Measurements from ENCODE around the gene ZNF608. TPM values are rescaled to one million over a fixed set of nuclear protein-coding genes. Genes with fewer than 3 reads are reported as not detected.

ZNF608 gene, protein sequence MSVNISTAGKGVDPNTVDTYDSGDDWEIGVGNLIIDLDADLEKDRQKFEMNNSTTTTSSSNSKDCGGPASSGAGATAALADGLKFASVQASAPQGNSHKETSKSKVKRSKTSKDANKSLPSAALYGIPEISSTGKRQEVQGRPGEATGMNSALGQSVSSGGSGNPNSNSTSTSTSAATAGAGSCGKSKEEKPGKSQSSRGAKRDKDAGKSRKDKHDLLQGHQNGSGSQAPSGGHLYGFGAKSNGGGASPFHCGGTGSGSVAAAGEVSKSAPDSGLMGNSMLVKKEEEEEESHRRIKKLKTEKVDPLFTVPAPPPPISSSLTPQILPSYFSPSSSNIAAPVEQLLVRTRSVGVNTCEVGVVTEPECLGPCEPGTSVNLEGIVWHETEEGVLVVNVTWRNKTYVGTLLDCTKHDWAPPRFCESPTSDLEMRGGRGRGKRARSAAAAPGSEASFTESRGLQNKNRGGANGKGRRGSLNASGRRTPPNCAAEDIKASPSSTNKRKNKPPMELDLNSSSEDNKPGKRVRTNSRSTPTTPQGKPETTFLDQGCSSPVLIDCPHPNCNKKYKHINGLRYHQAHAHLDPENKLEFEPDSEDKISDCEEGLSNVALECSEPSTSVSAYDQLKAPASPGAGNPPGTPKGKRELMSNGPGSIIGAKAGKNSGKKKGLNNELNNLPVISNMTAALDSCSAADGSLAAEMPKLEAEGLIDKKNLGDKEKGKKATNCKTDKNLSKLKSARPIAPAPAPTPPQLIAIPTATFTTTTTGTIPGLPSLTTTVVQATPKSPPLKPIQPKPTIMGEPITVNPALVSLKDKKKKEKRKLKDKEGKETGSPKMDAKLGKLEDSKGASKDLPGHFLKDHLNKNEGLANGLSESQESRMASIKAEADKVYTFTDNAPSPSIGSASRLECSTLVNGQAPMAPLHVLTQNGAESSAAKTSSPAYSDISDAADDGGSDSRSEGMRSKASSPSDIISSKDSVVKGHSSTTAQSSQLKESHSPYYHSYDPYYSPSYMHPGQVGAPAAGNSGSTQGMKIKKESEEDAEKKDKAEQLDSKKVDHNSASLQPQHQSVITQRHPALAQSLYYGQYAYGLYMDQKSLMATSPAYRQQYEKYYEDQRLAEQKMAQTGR (N-terminal part only)
- total RNA-seq = 18.8 TPM
- long read RNA-seq, partial matches to known transcripts = 10 of 12 reads
- long read RNA-seq, other reads (novel, unspliced or antisense) = 2 of 12 reads

GRCh38 chr5:124745928-124746915, at the start of gene ZNF608:
TSS of gene ZNF608 (minus strand) at chr5:124746639. CDS start at chr5:124744989, 1,650 bp downstream.
- no peak for DNase-seq (ENCODE audit: low spot score)

GRCh38 chr5:124795829-124796228, 49.4 kb upstream of the ZNF608 start:
- DNase-seq (ENCODE audit: low spot score) = no peak
- intact Hi-C loops (cut with DNase I) = loop anchor here (5.0 kb wide), 1 partner anchor 44 kb away; no protein-coding TSS in a partner anchor

More at GRCh38 chr5:124745928-124746915, at the start of gene ZNF608:
- intact Hi-C loops (cut with DNase I) = loop anchor here (2.0 to 10.0 kb wide), 8 partner anchors 95 to 1089 kb away; no protein-coding TSS in a partner anchor

DNA sequence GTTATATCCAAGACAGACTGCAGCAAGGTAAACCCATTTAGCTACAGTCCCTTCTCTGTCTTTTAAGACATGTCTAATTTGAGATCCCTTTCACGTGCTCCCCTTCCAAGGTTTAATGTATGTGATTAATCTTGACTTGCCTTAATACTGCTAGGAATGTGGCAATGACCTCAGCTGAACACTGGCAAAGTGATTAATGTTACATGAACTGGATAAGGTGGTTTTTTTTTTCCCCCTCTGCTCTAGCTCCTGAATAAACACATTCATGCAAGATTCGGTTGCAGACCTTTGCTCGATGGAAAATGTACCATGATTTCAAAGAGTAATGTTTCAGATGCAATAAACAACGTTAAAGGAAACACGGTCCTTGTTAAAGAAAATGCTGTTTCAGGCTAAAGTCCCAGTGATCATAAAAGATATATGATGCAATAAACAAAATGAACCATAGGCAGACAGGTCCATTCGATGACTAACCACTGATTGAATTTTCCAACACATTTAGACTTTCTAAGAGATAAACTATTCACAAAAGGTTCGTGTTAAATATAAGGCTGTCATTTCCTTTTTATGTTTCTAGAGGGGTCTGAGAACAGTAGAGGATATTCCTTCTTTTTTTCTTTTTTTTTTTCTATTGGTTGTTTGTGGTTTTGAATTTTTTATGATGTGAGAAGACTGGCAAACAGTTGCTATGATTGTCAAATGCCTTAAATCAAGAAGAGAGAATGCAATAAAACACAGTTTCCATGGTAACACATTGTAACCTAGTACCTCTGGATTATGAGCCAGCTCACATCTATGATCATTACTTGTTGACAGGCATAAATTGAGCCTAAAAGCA, 44.7 kb upstream of the ZNF608 start:
- intact Hi-C loops (cut with DNase I) = no loop called here
- DNase-seq (ENCODE audit: low spot score) = no peak

DNA sequence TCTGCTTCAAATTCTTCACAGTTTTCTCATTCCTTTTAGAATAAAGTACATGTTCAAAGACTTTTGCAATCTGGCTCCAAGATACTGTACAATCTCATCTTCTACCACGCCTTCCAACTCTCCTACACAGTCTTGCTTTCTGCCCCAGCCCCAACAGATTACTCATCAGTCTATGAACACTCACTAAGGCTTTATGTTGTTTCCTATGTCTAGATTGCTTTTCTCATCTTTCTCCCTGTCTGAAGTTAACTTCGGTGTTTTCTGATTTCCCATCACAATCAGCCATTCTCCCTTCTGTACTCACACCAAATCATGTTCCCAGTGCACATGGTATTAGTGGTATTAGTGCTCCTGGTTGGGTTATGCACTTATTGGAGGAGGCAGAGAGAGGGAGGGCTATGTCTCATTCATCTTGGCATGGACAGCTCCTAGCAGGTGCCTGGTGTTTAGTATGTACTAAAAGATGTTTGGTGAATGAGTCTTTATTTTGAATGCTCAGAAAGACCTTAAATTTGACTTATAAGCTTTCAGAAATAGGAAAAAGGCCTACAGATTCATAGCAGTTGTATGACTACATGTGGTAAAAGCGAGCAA, 44.0 kb upstream of the ZNF608 start:
- DNase-seq (ENCODE audit: low spot score) = no peak
- intact Hi-C loops (cut with DNase I) = no loop called here

DNA sequence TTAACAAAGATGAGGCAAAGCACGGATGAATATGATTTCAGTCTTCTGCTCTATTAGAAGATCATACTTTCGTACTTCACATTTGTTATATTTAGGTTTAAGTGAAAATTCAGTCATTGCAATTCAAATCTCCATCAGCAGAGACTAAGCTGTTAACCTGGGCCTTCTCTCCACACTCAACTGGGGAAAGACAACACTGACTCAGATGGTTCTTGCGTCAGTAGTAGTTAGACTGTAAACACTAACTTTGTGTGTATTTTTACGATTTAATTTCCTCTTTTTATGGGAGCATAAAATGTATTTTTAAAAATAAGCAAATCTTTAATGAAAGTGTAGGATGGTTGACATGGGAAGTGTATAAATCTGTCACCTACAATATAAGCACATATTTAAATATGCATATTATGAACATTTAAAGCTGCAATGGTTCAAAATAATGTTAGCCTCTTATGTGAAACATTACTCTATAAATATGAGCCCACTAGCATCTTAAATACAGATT, 42.7 kb upstream of the ZNF608 start:
- DNase-seq (ENCODE audit: low spot score) = no peak
- intact Hi-C loops (cut with DNase I) = no loop called here

DNA sequence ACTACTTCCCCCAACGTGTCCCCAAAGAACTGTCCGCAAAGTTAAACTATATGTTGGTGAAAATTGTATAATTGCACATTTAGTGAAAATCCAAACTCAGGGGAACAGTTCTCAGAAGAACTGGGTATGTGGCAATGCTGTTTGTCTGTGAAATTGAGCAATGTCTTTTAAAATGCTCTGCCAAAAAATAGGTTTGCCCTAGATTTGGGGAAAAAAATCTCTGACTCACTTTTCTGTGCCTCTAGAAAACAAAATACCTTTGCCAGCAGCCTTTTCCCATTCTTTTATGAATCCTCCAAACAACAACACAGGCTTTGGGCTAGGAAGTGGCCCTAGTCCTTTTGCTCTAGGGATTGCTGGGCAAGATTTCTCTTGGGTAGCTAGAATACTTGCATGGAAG, 37.4 kb upstream of the ZNF608 start:
- intact Hi-C loops (cut with DNase I) = no loop called here

DNA sequence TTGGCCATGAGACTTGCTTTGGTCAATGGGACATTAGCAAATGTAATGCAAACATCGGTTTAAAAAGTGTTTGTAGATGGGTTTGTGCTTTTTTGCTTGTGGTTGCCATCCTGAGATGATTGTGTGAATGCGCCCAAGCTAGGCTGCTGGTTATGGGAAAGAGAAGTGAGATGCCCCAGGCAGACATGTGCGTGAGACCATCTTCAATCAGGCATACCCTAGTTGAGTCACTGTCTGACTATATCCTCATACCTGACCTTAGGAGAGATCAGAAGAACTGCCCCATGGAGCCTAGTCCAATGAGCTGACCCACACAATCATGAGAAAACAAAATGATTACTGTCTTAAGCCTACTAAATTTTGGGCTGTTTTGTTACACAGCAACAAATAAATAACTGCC, 36.8 kb upstream of the ZNF608 start:
- DNase-seq (ENCODE audit: low spot score) = no peak
- intact Hi-C loops (cut with DNase I) = no loop called here

More for the DNA sequence above, 37.4 kb upstream of the ZNF608 start:
- DNase-seq (ENCODE audit: low spot score) = no peak

DNA sequence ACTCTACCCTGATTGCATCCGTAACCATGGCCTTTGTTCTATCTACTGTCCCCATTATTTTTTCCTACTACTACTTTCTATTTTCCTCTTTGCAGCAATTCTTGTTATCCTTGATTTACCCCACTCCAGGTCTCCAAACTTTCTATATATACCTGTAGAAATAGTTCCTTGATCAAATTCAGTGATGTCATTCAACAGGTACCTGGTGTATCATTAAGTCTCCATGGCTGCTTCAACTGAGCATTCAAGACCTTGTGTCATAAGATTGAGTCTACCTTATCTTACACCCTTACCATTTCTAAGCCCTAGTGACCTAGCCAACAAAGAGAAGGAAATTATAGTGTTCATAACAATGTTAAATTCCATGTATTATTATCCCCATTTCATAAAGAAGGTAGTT, 35.8 kb upstream of the ZNF608 start:
- intact Hi-C loops (cut with DNase I) = no loop called here
- no peak for DNase-seq (ENCODE audit: low spot score)

DNA sequence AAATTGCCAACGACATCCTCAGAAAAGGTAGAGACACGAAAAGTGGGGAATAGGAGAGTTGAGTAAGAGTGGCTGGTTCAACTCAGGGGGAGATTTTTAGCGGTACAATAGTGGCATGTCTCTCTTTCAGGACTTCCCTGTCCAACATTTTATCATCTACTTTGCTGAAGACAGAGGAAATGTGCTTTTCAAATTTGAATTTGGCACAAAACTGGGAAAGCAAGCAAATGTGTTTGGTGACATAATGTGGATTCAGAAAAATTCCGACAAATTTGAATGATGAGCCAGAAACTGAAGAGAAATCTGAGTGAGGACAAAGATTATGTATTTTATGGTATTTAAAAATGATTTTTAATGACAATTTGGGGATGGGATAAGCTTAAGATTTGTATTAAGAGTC, 33.6 kb upstream of the ZNF608 start:
- no peak for DNase-seq (ENCODE audit: low spot score)
- intact Hi-C loops (cut with DNase I) = no loop called here

- no peak for DNase-seq (ENCODE audit: low spot score)
- intact Hi-C loops (cut with DNase I) = no loop called here
Observed at GRCh38 chr5:124773315-124774311, 27.2 kb upstream of the ZNF608 start.

DNA sequence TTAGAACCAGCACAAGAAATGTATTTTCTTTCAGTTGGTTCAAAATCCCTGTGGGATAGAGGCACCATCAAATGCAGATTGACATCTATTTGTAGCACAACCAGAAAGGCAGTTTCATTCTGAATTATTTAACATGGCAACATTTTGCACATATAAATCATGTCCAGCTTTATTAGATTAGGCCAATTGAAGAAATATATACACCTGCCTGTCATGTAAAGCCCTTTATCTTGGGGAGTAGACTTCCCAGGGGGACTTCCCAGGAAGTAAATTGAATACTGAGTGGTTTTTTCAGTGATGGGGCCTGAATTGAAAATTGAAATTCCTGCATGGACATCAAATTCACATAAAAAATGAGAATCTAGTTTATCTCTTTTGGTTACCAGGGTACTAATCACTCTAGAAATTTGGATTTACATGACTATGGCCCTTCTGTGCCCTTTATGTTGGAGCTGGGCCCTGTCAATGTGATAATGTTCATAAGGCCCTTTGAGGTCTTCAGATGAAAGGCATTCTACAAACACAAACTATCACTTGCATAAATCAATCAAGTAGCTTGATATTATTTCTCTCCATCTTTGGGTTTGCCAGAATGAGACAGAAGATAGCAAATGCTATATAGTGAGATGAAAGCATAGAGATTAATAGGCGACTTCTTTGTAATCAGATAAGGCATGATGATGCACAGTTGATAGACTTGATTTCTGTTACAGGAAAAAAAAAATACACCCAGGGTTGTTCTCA, 26.2 kb upstream of the ZNF608 start:
- no peak for DNase-seq (ENCODE audit: low spot score)
- intact Hi-C loops (cut with DNase I) = no loop called here

GRCh38 chr5:124771761-124772160, 25.3 kb upstream of the ZNF608 start:
- intact Hi-C loops (cut with DNase I) = no loop called here

DNA sequence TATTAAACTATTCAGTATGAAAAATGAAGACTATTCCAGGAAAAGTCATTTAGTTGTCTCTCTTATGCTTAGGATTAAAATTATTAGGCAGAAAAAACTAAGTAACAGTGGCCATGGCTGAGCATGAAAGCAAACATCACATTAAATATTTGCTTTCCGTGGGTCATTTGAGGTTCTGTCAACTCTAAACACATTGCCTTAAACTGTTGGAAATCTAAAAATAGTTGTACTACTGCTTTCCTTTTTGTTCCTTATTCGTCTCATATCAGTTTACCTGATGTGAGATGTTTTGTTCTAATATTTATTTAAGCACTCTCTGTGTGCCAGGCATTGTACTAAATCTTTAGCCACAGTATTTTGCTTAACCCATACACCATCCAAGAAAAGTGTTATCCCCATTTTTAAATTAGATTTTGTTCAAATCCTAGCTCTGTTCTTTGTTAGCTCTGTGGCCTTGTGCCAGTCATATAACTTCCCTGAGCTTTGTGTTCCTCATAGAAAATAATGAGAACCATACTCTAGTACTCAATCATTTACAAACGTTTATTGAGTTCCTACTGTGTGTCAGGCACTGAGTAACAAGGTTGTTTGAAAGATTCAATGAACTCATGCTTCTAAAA, 18.7 kb upstream of the ZNF608 start:
- intact Hi-C loops (cut with DNase I) = no loop called here
- DNase-seq (ENCODE audit: low spot score) = no peak

More at GRCh38 chr5:124771761-124772160, 25.3 kb upstream of the ZNF608 start:
- DNase-seq (ENCODE audit: low spot score) = no peak

GRCh38 chr5:124764585-124764984, 18.1 kb upstream of the ZNF608 start:
- intact Hi-C loops (cut with DNase I) = no loop called here
- no peak for DNase-seq (ENCODE audit: low spot score)

GRCh38 chr5:124761010-124761409, 14.6 kb upstream of the ZNF608 start:
- no peak for DNase-seq (ENCODE audit: low spot score)
- intact Hi-C loops (cut with DNase I) = no loop called here
